Cardiac fibroblast (primary cell): ENCODE measurements around the gene SYT2.

Source experiments
- DNase-seq, 2 donors: peaks; one replicate each; pipeline versions ENCODE4 v3.0.0 to v3.0.0-alpha.2; 2010; ENCODE audit warnings: low read depth in 2 of 2
- H3K4me3 ChIP-seq, 2 donors: replicated peaks in 1 of 2; 1 replicate in 1 of 2; 2 replicates in 1 of 2; pipeline ENCODE4 v1.5.1; 2011; ENCODE audit warnings: low read depth in 2 of 2, low read length in 2 of 2, mild to moderate bottlenecking in 2 of 2, moderate library complexity in 1 of 2
- CTCF ChIP-seq: IDR thresholded peaks from one replicate; pipeline ENCODE4 v1.5.1; 2011; ENCODE audit warnings: low read depth, mild to moderate bottlenecking, low read length, inconsistent platforms

Gene SYT2

GRCh38 chr1:202578565-202578964 is 131.7 kb downstream of the SYT2 start:
- no peak for DNase-seq
- no peak for TF ChIP-seq CTCF
- no peak overlapping the region for H3K4me3 ChIP-seq

- no peak overlapping the region for H3K4me3 ChIP-seq
- DNase-seq, result peak in 1 of 2 donors; percentile 60
- no peak for TF ChIP-seq CTCF
These were observed 132.2 kb downstream of the SYT2 start for GRCh38 chr1:202578001-202578504.

- peak in 1 of 2 donors; percentile 38 for DNase-seq
- H3K4me3 ChIP-seq, result no peak overlapping the region
- no peak for TF ChIP-seq CTCF
These were observed 132.9 kb downstream of the SYT2 start for GRCh38 chr1:202577381-202577780.

GRCh38 chr1:202576816-202577215 is 133.4 kb downstream of the SYT2 start:
- no peak for TF ChIP-seq CTCF
- peak; percentile 88 to 92 for DNase-seq
- no peak overlapping the region for H3K4me3 ChIP-seq

- peak; percentile 41 to 66 for DNase-seq
- H3K4me3 ChIP-seq, result no peak overlapping the region
- TF ChIP-seq CTCF, result no peak
These were observed 134.2 kb downstream of the SYT2 start for GRCh38 chr1:202575918-202576653.

- no peak for TF ChIP-seq CTCF
- H3K4me3 ChIP-seq, result no peak overlapping the region
- no peak for DNase-seq
These were observed 137.4 kb downstream of the SYT2 start for GRCh38 chr1:202572867-202573266.
